ENCODE measurements around the gene CDC23.
"Not testable (repeated sequence)": the region's sequence is repeated elsewhere in the genome, so short reads cannot be mapped to it uniquely, and the experiment has no call there.

CDC23 gene

DNA sequence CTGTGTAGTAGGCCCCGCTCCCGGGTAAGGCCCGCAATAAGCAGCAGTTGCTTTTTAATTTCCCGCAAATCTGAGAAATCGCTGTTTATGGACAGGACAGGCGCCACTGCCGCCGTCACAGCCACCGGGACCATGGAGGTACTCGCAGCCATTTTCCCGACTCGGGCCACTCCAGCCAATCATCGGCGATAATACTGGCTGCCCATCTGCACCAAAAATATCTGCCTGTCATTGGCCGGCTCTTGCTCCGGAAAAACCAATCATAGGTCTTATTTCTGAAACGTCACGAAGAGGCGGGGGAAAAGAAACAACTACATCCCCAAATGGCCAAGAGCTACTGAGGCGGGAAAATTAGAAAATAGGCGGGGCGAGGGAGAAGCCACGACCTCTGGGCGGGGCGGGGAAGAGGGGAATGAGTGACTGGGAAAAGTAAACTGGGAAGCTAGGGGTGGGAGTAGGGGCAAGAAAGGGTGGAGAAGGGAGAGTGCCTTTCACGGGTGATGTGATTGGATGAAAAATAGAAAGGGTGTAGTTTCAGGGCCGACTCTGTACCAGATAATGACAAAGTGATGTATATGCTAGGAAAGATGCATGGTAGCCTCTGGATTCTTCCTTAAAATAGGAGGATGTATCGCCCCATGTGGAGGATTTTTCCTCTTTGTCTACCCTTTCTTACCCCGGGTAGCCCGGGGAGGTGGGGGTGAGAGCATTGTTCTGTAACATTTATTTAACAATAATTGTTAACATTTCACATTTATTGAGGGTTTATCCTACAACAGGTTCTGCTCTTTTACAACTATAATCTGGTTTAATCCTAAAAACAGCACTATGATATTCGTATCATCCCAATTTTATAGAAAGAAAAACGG lies at the start of gene CDC23:
CDC23 (minus strand) TSS at position 163 of the 869 bp plus-strand sequence; CDS start at position 152, 11 bp downstream.
- peak; percentile 98 for DNase-seq

- no peak for DNase-seq
Measured at GRCh38 chr5:138258704-138259292, 45.7 kb upstream of the CDC23 start.

- DNase-seq, result no peak
Measured at GRCh38 chr5:138257583-138257982, 44.5 kb upstream of the CDC23 start.

GRCh38 chr5:138252944-138253343 lies 39.8 kb upstream of the CDC23 start:
- no peak for DNase-seq

DNA sequence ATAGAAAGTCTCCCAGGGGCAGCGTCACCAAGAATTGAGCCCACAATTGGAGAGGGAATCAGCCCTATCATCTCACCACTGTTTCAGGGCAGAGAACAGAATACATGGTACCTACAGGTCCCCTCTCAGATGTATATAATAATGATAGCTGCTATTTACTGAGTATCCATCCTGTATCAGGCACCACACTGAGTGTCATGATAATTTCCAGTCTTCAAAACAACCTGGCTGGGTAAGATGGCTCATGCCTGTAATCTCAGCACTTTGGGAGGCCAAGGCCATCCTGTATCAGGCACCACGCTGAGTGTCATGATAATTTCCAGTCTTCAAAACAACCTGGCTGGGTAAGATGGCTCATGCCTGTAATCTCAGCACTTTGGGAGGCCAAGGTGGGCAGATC lies 34.7 kb upstream of the CDC23 start:
- not testable (repeated sequence) for DNase-seq

- DNase-seq, result no peak
Measured at GRCh38 chr5:138246822-138247221, 33.7 kb upstream of the CDC23 start.

GRCh38 chr5:138246334-138246733 lies 33.2 kb upstream of the CDC23 start:
- DNase-seq, result no peak

- DNase-seq, result no peak
Measured at GRCh38 chr5:138245717-138246116, 32.6 kb upstream of the CDC23 start.

DNA sequence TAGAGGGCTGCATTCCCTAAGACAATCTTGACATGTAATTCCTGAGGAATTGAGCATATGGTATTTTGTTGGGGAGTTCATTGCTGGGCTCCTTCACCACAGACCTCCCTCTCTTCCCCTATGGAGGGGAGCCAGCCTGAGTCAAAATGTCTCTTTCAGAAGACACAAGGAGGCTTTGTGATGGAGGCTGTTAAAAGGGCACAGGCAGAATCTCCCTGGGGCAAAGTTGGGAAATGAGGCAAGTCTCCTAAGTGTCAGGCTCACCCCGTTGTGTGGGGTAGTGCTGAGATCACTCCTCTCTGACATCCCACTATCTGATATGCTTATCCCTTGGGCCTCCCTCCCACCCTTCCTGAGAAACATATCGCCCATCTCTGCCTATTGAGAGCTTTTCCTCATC lies 30.7 kb upstream of the CDC23 start:
- no peak for DNase-seq

DNA sequence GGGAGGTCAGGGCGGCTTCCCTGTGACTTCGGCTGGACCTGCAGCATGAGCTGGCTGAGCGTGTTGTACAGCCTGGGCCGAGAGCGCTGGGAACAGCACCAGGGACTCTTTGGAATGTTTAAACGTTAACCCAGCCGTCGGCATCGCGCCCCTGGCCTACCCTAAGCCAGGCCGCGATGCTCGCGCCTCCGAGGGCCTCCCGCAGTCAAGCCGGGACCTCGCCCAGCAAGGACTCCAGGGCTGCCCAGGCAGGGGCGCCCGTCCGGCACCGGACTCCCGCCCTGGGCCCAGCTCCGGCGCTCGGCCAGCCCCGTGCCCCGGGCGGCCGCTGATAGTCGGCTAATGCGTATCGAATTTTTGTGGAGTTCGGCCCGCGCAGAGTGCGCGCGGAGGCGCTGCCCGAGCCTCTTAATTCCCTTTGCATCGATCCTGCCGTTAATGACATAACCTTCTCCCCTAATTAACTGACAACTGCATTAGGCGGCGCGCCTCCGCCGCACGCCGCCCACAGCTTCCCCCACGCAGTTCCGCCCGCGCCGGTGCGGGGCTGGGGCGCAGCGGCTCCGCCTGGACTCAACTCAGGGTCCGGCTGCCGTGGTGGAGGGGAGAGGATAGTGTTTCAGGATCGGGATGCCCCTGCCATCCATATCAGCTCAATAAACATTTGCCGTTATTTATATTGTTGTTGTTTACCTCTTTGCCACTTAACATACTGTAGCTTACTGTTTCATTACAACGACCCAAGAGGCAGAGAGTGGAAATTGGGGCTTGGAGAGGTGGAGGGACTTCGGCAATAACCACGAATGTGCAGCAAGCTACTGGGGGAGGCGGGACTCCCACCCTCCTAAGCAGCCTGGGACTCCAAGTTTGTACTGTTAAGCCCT lies 28.8 kb upstream of the CDC23 start:
- peak; percentile 35 for DNase-seq

DNA sequence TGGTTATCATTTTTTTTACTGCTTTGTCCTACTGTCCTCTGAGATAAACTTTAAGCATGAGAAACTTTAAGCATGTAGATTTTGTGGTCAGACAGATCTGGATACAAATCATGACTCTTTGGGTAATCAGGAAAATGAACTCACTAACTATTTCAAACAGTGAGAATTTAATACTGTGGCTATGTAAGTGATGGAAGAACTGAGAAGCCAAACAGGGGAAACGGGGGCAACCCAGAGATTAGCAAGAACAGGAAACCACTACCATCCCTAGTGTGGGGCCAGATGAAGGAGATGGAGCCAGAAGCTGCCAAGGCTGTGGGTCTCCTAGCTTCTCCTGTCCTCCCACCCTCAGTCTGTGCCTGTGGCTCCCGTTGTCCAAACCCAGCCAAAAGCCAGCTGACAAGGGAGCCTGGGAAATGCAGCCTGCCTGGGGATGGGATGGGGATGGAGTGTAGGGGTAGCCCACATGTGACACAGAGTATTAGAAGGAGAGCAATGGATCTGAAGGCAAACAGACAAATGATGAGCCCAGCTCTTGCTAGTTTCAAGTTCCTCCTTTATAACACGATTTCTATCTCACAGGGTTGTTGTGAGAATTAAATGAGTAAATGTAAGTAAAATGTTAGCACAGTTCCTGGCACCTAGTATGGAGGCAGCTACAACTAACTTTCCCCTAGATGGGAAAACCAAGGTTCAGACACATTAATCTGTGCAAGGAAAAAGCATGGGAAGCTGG lies 27.7 kb upstream of the CDC23 start:
- peak; percentile 30 for DNase-seq

- DNase-seq, result no peak
Measured at GRCh38 chr5:138238034-138238433, 24.9 kb upstream of the CDC23 start.

GRCh38 chr5:138234651-138235050 lies 21.5 kb upstream of the CDC23 start:
- no peak for DNase-seq

DNA sequence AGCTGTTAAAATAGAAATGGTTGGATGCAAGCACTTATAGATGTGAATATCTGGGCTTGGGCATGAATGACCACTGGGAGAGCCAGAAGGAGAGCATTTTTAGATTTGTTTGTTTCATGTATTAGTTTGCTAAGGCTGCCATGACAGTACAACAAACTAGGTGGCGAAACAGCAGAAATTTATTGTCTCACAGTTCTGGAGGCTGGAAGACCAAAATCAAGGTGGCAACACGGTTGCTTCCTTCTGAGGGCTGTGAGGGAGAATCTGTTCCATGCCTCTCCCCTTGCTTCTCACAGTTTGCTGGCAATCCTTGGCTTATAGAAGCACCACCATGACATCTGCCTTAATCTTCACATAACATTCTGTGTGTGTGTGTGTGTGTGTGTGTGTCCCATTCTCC lies 20.2 kb upstream of the CDC23 start:
- DNase-seq, result peak; percentile 10

GRCh38 chr5:138230981-138231589 lies 18.0 kb upstream of the CDC23 start:
- peak; percentile 83 for DNase-seq

DNA sequence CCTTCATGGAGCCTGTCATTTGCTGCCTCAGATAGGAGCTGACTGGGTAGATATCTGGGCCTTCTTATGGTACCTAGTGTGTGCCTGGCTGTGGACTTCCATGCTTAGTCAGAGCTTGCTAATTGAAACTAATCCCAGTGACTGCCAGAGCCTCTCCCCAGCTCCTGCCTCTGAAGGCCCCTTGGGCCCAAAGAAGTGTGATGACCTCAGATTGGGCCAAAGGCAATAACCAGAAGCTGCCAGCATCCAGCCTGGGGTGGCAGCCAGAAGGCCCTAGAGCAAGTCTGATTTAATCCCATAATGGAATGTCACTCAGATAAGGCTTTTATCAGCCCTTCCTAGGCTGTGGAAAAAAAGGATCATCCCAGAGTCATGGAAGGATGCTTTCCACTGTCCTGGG lies 17.1 kb upstream of the CDC23 start:
- no peak for DNase-seq

- no peak for DNase-seq
Measured at GRCh38 chr5:138229387-138229786, 16.3 kb upstream of the CDC23 start.

GRCh38 chr5:138226910-138227309 lies 13.8 kb upstream of the CDC23 start:
- peak; percentile 52 for DNase-seq

GRCh38 chr5:138224712-138225111 lies 11.6 kb upstream of the CDC23 start:
- DNase-seq, result no peak

GRCh38 chr5:138223532-138223931 lies 10.4 kb upstream of the CDC23 start:
- no peak for DNase-seq

DNA sequence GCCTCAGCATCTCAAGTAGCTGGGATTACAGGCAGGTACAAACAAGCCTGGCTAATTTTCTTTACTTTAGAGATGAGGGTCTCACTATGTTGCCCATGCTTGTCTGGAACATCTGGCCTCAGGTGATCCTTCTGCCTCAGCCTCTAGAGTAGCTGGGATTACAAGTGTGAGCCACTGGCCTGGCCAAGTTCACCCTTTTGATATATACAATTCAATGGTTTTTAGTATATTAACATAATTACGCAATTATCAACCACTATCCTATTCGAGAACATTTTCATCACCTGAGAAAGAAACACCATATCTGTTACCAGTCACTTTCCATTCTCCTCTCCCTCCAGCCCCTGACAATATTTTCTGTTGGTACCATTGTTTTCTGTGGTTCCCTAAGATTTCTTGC lies 3.7 kb upstream of the CDC23 start:
- DNase-seq, result no peak

DNA sequence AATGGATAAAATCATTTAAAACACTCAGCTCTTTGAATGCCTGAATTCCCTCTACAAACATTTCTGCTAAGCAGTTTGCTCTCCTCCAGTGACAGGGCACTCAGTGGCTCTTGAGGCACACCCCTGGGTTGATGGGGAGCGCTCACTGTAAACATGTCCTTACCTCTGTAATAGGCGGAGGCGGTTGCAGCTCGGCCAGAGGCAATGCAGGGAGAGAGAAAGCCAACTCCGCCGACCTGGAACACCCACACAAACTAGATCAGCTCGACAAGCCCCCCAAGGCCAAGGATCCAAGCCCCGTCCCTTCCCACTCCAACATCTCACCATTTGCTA lies 329 bp downstream of the CDC23 start:
- DNase-seq, result peak; percentile 42

Measured in OCI-M1 (cell line).